Myometrial cell (primary cell): ENCODE measurements around the gene C1GALT1. TPM values are rescaled to one million over a fixed set of nuclear protein-coding genes. Genes with fewer than 3 reads are reported as not detected.

ENCODE experiments used
- total RNA-seq: library from RNA; depleted of rRNA; stranded (reverse); fragments of >200 nt; gene quantifications from 2 replicates; pipeline ENCODE4 v1.2.3, GENCODE V29; 2015

The C1GALT1 gene
- total RNA-seq: 16.7 and 47.9 TPM in 2 replicates

DNA sequence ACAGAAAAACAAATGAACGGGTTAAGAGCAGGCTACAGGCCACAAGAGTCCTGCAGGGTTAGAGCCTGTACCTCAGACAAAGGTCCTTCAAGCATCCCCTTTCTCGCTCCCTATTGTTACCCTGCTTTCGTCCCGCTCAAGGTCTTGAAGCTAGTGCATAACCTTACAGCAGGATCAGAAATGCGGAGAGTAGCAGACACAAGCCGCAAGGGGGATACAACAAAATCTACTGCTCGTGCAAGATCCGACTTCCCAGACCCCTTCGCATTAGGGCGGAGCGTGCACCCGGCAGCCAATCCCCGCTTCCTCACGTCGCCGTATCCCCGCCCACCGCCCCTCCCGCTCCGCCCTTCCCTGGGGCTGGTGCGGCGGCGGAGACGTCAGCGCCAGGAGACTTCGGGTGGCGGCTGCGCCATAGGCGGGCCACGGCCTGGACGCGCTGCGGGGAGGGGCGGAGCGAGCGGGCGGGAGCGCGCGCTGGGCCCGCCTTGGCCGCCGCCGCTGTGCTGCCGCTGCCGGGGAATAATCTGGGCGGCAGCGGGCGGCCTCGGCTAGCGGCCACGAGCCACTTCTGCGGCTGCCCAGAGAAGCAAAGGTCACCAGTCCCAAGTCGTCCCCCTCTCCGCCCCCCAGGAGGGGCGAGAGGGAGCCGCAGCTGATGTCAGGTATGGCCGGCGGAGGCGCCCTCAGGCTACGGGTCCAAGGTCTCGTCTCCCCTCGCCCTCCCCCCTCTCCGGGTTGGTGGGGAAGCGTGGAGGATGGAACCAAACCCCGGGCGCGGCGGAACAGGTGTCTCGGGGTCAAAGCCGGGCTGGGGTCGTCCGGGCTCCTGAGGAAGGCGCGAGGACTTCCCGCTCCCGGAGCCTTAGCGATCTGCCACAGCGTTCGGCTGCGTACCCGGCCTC is at the start of gene C1GALT1:
TSS of gene C1GALT1 (plus strand) at position 389 of the 905 bp plus-strand sequence. CDS start 51,776 bp downstream, outside the sequence.

